OCI-LY7 (cell line): Measurements from ENCODE around the gene DEDD2. TPM values are rescaled to one million over a fixed set of nuclear protein-coding genes. Genes with fewer than 3 reads are reported as not detected.

Experiments
- BruUV-seq: library from RNA; stranded (reverse); fragments of 400-500 nt; replicated peaks from 2 replicates; lab custom pipeline; 2021; lab: Mats Ljungman, UMichigan
- CTCF ChIA-PET: fragments of 300-600 bp; sonication (Branson Sonifier 250); formaldehyde crosslinking; loops from one replicate; lab custom pipeline; 2022; ENCODE audit warnings: antibody characterized with exemption; ENCODE audit not compliant: unreplicated experiment; lab: Charles Lee
- POLR2A ChIA-PET: fragments of 300-600 bp; sonication (Branson Sonifier 250); formaldehyde crosslinking; loops from one replicate; lab custom pipeline; 2022; ENCODE audit warnings: antibody characterized with exemption; lab: Charles Lee
- DNase-seq: peaks from one replicate; pipeline ENCODE4 v3.0.0-alpha.2; 2015; ENCODE audit warnings: low spot score
- H2AFZ ChIP-seq: fragments of 200-600 bp; sonication (generic), shearing (Covaris generic); 2 replicates; pipeline ENCODE4 v1.6.1; 2014; ENCODE audit warnings: mild to moderate bottlenecking, antibody characterized with exemption, low read length, moderate library complexity
- H3K27ac ChIP-seq: fragments of 200-600 bp; sonication (generic); 2 replicates; pipeline ENCODE4 v1.5.1; 2014; ENCODE audit warnings: mixed run types, low read depth, mild to moderate bottlenecking, moderate library complexity, low read length, inconsistent platforms; ENCODE audit not compliant: poor library complexity, severe bottlenecking
- H3K36me3 ChIP-seq: fragments of 200-600 bp; sonication (generic); 2 replicates; pipeline ENCODE4 v1.6.1; 2014; ENCODE audit warnings: mild to moderate bottlenecking, antibody characterized with exemption, low read length, moderate library complexity, mixed read lengths; ENCODE audit not compliant: insufficient read depth
- H3K4me1 ChIP-seq: fragments of 200-600 bp; sonication (generic); 2 replicates; pipeline ENCODE4 v1.5.1; 2014; ENCODE audit warnings: mild to moderate bottlenecking, low read length; ENCODE audit not compliant: insufficient read depth, poor library complexity, severe bottlenecking
- H3K4me2 ChIP-seq: fragments of 200-600 bp; sonication (generic); 2 replicates; pipeline ENCODE4 v1.6.1; 2014; ENCODE audit warnings: mild to moderate bottlenecking, low read length
- H3K4me3 ChIP-seq: fragments of 200-600 bp; sonication (generic); 2 replicates; pipeline ENCODE4 v1.5.1; 2014; ENCODE audit warnings: mild to moderate bottlenecking, low read depth, low read length; ENCODE audit not compliant: poor library complexity, severe bottlenecking
- H3K79me2 ChIP-seq: fragments of 200-600 bp; sonication (generic); 2 replicates; pipeline ENCODE4 v1.6.1; 2016; ENCODE audit warnings: low read depth, mild to moderate bottlenecking, low read length, moderate library complexity, mixed read lengths; ENCODE audit not compliant: insufficient read depth
- H3K9me2 ChIP-seq: fragments of 200-600 bp; sonication (generic); 2 replicates; pipeline ENCODE4 v1.6.1; 2016; ENCODE audit warnings: mild to moderate bottlenecking, low read length, mixed read lengths; ENCODE audit not compliant: insufficient read depth
- H3K9me3 ChIP-seq: fragments of 200-600 bp; sonication (generic); 2 replicates; pipeline ENCODE4 v1.6.1; 2014; ENCODE audit warnings: mild to moderate bottlenecking, mixed run types, low read length, mixed read lengths
- H4K20me1 ChIP-seq: fragments of 200-600 bp; sonication (generic); 2 replicates; pipeline ENCODE4 v1.6.1; 2014; ENCODE audit warnings: mild to moderate bottlenecking, antibody characterized with exemption, low read length, moderate library complexity, mixed read lengths; ENCODE audit not compliant: insufficient read depth
- CTCF ChIP-seq: fragments of 200-600 bp; sonication (generic); conservative IDR thresholded peaks from 2 replicates; pipeline ENCODE4 v1.5.1; 2014; ENCODE audit warnings: mild to moderate bottlenecking, antibody characterized with exemption, low read length, moderate library complexity, mixed read lengths
- EZH2phosphoT487 ChIP-seq: fragments of 200-600 bp; sonication (generic); IDR thresholded peaks from 2 replicates; pipeline ENCODE4 v1.6.1; 2018; ENCODE audit warnings: low read depth, borderline replicate concordance, mild to moderate bottlenecking, mixed run types, antibody characterized with exemption, low read length, moderate library complexity, mixed read lengths
- intact Hi-C: fragments of 100-400 bp; cut with micrococcal nuclease; formaldehyde crosslinking; loops from one replicate; pipeline ENCODE4 v1.10.0; 2022; ENCODE audit not compliant: unreplicated experiment
- total RNA-seq, 2 experiments: library from RNA; depleted of rRNA in 1 of 2; stranded (reverse); fragments of >200 nt in 1 of 2; shearing (Covaris generic) in 1 of 2; gene quantifications; 2 replicates each; pipeline ENCODE4 v1.2.3, GENCODE V29; 2014 to 2022

Gene DEDD2
- total RNA-seq, 2 experiments from 2014 or later, result 15.5 to 41.9 TPM

- peak within 1 kb of the TSS; percentile 77 for H3K27ac ChIP-seq
- H3K9me2 ChIP-seq, result no peaks in the 10 kb centered on the region
- intact Hi-C loops, result no loop called here
- CTCF ChIA-PET, result no interaction called here
- H3K9me3 ChIP-seq, result no peaks in the 10 kb centered on the region
- H3K79me2 ChIP-seq, result peaks cover 28% of the 10 kb centered on the region; the same call in 1 of the 2 replicates
- DNase-seq, result peak; percentile 92
- peaks cover 25% of the 10 kb centered on the region for H3K4me1 ChIP-seq
- peaks cover 4% of the 10 kb centered on the region for H3K36me3 ChIP-seq
- no peaks in the 10 kb centered on the region; the same call in 1 of the 2 replicates for H4K20me1 ChIP-seq
- TF ChIP-seq CTCF, result no peak
- peak within 1 kb of the TSS; percentile 96 for H3K4me2 ChIP-seq
- H2AFZ ChIP-seq, result peak within 1 kb of the TSS; percentile 58; the same call in 1 of the 2 replicates
- POLR2A ChIA-PET, result interaction anchor here (1.4 kb wide), 1 partner anchor 24 kb away, joined by 3 read pairs; no protein-coding TSS in a partner anchor
- peak within 1 kb of the TSS; percentile 99 for H3K4me3 ChIP-seq
- no TSS peak for BruUV-seq
Measured at GRCh38 chr19:42254850-42255765, 37.6 kb upstream of the DEDD2 start, which contains the start of gene ERF. Gene ERF, minus strand, starts transcription at chr19:42255128. Its CDS starts 129 bp downstream, at chr19:42254999.

GRCh38 chr19:42254089-42254849 is 36.8 kb upstream of the DEDD2 start:
- Histone ChIP-seq H4K20me1 (no peaks in the 10 kb centered on the region; the same call in 1 of the 2 replicates), H3K4me1 (peaks cover 25% of the 10 kb centered on the region), H3K79me2 (peaks cover 28% of the 10 kb centered on the region; the same call in 1 of the 2 replicates), H3K9me2 (no peaks in the 10 kb centered on the region), H3K4me3 (peak overlapping the region; percentile 99), H3K4me2 (peak overlapping the region; percentile 88), H3K9me3 (no peaks in the 10 kb centered on the region), H3K27ac (peak overlapping the region; percentile 77), H2AFZ (peak overlapping the region; percentile 20; the same call in 1 of the 2 replicates), H3K36me3 (peaks cover 12% of the 10 kb centered on the region)
- BruUV-seq, result no TSS peak
- CTCF ChIA-PET, result no interaction called here
- intact Hi-C loops, result no loop called here
- TF ChIP-seq CTCF, result 0 out of 2 replicates have a peak, but pooled peaks have one; percentile 21
- TF ChIP-seq EZH2phosphoT487, result no peak
- POLR2A ChIA-PET, result no interaction called here
- DNase-seq, result peak; percentile 85
